ENCODE measurements around the gene TRIM31. TPM values are rescaled to one million over a fixed set of nuclear protein-coding genes. Genes with fewer than 3 reads are reported as not detected.
"Not testable (repeated sequence)": the region's sequence is repeated elsewhere in the genome, so short reads cannot be mapped to it uniquely, and the experiment has no call there.

The TRIM31 gene
- total RNA-seq, 4 donors from 2014 or later, result not detected

DNA sequence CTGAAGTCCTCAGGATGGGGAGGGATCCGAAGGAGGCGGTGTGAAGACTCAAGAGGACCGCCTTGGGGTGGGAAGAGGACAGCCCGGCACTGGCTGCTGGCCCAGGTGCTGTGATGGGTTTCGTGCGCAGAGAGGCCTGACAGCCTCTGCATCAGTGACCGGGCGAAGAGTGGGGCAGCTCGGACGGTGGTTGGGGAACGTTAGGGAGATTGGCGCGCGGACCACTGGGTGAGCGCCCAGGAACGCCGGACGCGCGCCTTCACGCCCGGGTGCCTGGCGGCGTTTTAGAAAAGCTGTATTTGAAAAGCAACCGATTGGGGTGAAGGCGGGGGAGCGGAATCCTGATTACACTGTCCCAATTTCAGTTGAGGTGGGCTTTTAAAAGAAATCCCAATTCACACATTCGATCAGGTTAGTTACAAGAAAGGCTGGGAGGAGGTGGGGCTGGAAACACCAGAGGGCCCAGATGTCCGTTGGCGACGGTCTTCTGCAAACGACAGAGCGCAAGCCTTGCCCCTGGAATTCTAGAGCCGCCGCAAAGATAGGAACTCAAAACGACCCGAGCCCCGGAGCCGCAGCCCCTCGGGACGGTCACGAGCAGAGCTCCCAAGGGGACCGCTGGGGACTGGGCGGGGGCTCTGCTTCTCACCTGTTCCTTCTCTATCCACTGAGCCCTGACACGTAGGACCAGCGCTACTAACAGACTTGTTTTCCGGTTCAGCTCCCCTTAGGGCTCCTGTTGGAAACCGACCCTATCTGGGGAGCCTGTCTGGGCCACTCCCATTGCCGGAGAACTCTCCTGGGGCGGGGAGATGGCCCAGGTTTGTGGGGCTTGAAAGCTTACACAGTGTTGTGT is 14.6 kb upstream of the TRIM31 start:
- TF ChIP-seq, protein P1, sequence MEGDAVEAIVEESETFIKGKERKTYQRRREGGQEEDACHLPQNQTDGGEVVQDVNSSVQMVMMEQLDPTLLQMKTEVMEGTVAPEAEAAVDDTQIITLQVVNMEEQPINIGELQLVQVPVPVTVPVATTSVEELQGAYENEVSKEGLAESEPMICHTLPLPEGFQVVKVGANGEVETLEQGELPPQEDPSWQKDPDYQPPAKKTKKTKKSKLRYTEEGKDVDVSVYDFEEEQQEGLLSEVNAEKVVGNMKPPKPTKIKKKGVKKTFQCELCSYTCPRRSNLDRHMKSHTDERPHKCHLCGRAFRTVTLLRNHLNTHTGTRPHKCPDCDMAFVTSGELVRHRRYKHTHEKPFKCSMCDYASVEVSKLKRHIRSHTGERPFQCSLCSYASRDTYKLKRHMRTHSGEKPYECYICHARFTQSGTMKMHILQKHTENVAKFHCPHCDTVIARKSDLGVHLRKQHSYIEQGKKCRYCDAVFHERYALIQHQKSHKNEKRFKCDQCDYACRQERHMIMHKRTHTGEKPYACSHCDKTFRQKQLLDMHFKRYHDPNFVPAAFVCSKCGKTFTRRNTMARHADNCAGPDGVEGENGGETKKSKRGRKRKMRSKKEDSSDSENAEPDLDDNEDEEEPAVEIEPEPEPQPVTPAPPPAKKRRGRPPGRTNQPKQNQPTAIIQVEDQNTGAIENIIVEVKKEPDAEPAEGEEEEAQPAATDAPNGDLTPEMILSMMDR (IDR thresholded peaks at IDR 0.05), result no peak
- ATAC-seq (ENCODE audit: low FRiP score) (peak; percentile 20), DNase-seq (ENCODE audit: low spot score) (no peak)

DNA sequence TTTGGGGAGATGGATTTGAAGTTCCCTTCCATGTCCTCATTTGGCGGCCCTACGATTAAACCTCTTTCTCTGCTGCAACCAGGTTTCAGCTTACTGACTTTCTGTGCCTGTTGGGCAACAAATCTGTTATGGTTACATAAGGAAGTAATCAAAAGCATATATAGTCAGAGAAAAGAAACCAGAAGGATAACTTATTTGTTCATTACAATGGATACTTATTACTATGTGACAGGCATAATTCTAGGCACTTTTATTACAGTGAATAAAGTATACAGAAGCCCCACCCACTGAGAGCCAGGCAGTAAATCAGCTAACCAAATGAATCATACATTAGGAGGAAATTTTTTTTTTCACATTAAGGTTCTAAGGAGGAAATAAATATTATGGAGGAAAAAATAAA is 9.6 kb upstream of the TRIM31 start:
- DNase-seq (ENCODE audit: low spot score) (no peak), ATAC-seq (ENCODE audit: low FRiP score) (no peak)
- TF ChIP-seq, protein P1 (IDR thresholded peaks at IDR 0.05), result no peak

DNA sequence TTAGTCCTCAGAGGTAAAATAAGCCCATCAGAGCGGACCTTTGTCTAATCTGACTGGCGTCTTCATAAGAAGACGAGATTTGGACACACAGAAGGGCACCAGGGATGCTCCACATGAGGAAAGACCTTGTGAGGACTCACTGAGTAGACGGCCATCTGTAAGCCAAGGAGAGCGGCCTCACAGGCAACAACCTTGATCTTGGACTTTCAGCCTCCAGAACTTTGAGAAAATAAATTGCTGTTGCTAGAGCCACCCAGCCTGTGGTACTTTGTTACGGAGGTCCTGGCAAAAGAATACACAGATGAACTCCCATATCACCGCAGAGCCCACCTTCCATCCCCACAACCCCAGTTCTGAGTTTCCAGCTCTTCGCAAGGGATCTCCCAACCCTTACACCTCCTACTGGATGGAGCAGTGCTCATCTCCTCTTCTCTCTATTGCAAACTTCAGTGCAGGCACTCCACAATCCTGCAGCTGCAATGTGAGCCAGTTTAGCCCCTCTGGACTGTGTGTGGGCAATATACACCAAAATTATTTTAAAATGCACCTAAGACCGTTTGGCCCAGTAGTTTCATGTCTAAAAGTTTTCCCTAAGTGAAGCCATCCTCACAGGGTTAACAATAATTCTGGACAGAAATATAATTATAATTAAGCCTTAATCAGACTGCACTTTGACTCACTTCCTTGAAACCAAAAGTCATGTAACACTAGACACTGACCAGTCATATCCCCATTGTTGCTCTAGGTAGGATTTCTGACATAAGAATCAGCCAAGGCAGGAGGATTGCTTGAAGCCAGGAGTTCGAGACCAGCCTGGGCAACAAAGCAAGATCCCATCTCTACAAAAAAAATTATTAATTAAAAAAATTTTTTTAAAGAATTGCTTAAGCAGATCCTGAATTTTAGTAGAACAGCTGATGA is 8.8 kb upstream of the TRIM31 start:
- TF ChIP-seq, protein P1 (IDR thresholded peaks at IDR 0.05), result no peak
- ATAC-seq (ENCODE audit: low FRiP score) (no peak), DNase-seq (ENCODE audit: low spot score) (no peak)

DNA sequence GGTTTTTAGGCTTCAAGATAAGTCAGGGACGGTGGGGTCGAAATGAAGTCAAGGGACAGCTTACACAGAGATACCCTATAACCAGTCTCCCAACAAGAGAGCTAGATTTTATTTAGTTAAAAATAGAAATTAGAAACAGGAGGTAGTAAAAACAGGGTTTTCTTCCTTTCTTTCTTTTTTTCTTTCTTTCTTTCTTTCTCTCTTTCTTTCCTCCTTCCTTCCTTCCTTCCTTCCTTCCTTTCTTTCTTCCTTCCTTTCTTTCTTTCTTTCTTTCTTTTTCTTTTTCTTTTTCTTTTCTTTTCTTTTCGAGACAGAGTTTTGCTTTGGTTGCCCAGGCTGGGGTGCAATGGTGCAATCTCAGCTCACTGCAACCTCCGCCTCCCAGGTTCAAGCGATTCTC is 5.8 kb upstream of the TRIM31 start:
- not testable (repeated sequence) for DNase-seq (ENCODE audit: low spot score); ATAC-seq (ENCODE audit: low FRiP score)

DNA sequence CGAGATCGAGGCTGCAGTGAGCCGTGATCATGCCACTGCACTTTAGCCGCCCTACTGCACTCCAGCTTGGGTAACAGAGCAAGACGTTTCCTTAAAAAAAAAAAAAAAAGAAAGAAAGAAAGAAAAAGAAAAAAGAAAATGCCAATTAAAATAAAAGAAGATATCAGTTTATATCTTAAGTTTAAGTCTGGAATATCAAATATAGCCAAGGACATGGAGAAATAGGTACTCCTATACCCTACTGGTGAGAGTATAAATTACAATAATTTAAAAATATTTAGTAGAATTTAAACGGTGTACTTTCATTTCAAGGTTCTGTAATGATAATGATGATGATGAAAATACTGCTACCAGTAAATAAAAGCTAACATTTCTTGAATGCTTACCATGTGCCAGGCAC is 3.8 kb upstream of the TRIM31 start:
- TF ChIP-seq, protein P1 (IDR thresholded peaks at IDR 0.05), result no peak
- no peak for ATAC-seq (ENCODE audit: low FRiP score)
- DNase-seq (ENCODE audit: low spot score), result no peak

DNA sequence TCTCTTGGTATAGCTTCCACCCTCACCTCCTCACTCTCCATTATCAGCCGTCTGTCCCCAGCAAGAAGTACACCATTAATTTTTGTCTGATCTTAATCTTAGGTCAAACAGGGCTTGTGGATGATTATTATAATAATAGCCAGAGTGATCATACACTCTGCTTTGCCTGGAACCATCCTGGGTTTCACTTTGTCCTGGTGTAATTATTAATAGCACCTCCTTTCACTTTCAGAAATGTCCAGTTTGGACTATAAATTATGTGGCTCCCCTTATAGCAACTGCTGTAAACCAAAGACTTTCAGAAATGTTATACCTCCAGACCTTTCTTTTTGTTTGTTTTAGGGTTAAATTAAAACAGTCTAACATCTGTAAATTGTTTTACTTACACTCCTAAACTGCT is 951 bp upstream of the TRIM31 start:
- ATAC-seq (ENCODE audit: low FRiP score) (no peak), DNase-seq (ENCODE audit: low spot score) (no peak)
- TF ChIP-seq, protein P1 (IDR thresholded peaks at IDR 0.05), result no peak

DNA sequence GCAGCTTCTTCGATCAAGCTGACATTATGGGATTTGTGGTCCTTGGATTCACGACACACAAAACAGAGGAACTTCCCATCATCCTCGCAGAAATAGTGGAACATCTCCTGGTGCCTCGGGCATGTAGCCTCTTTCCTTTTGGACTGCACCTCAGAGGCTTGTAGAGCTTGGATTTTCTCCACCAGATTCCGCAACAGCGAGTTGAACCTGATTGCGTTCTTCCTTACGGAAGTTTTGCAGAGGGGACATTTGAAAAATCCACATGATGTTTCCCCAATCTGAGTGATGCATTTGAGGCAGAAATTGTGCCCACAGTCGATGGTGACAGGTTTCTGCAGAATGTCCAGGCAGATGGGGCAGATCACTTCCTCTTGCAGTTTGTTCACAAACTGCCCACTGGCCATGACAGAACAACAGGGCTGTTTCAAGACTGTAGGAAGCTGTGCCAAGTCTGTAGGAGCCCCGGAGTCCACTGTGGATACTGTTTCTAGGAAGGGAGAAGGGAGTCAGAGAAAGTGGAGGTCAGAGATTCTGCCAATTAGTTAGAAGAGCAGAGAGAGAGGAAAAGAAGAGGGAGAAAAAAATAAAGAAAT is 392 bp downstream of the TRIM31 start:
- ATAC-seq (ENCODE audit: low FRiP score) (no peak), DNase-seq (ENCODE audit: low spot score) (no peak)
- TF ChIP-seq, protein P1 (IDR thresholded peaks at IDR 0.05), result no peak

Data from omental fat pad (tissue), 4 donors.